Muscle of arm (tissue), 14 donors: Measurements from ENCODE around the gene PCTP. TPM values are rescaled to one million over a fixed set of nuclear protein-coding genes. Genes with fewer than 3 reads are reported as not detected.
A peak's percentile ranks its signal among the peaks of the same experiment; 100 is the strongest.

ENCODE experiments used
- DNase-seq: peaks from one replicate; pipeline ENCODE4 v3.0.0-alpha.2; 2013
- long read RNA-seq, 11 donors: transcript quantifications; one replicate each; lab custom pipeline, GENCODE V29; 2026
- polyA plus RNA-seq, 12 donors: library from polyadenylated mRNA; unstranded; fragments of 120-200 nt; gene quantifications; one replicate each; pipeline ENCODE4 v1.2.1, GENCODE V29; 2013; ENCODE audit not compliant: insufficient read length in 12 of 12

Gene PCTP
- 10 to 100 TPM in 10 of 12 donors, 1 to 10 TPM in 1, not detected in 1; 9.2 to 14.5 (median 12.5) TPM for polyA plus RNA-seq
- long read RNA-seq, donor 1, transcript PCTP-201 (6 exons, 2,044 nt), result major isoform, 6 of 8 reads
- long read RNA-seq, donor 1, partial matches to known transcripts, result 0 of 8 reads
- long read RNA-seq, donor 1, other reads (novel, unspliced or antisense), result 0 of 8 reads
- long read RNA-seq, donor 2, transcript PCTP-201 (6 exons, 2,044 nt), result major isoform, 5 of 5 reads
- long read RNA-seq, donor 2, partial matches to known transcripts, result 0 of 5 reads
- long read RNA-seq, donor 2, other reads (novel, unspliced or antisense), result 0 of 5 reads
- long read RNA-seq, donor 3, partial matches to known transcripts, result 0 of 1 reads
- long read RNA-seq, donor 3, other reads (novel, unspliced or antisense), result 0 of 1 reads
- long read RNA-seq, donor 4, partial matches to known transcripts, result 0 of 2 reads
- long read RNA-seq, donor 4, other reads (novel, unspliced or antisense), result 0 of 2 reads
- long read RNA-seq, donor 5, partial matches to known transcripts, result 0 of 3 reads
- long read RNA-seq, donor 5, other reads (novel, unspliced or antisense), result 0 of 3 reads
- long read RNA-seq, donor 6, partial matches to known transcripts, result 0 of 4 reads
- long read RNA-seq, donor 6, other reads (novel, unspliced or antisense), result 0 of 4 reads
- long read RNA-seq, donor 7, result 0 reads
- long read RNA-seq, donor 8, partial matches to known transcripts, result 0 of 4 reads
- long read RNA-seq, donor 8, other reads (novel, unspliced or antisense), result 0 of 4 reads
- long read RNA-seq, donor 9, result 0 reads
- long read RNA-seq, donor 10, partial matches to known transcripts, result 0 of 5 reads
- long read RNA-seq, donor 10, other reads (novel, unspliced or antisense), result 0 of 5 reads
- long read RNA-seq, donor 11, partial matches to known transcripts, result 0 of 2 reads
- long read RNA-seq, donor 11, other reads (novel, unspliced or antisense), result 0 of 2 reads

GRCh38 chr17:55750750-55751657 lies at the start of gene PCTP:
Gene PCTP (plus strand): TSS chr17:55751051. CDS start chr17:55751104, 53 bp downstream.
- peak; percentile 84 for DNase-seq

DNA sequence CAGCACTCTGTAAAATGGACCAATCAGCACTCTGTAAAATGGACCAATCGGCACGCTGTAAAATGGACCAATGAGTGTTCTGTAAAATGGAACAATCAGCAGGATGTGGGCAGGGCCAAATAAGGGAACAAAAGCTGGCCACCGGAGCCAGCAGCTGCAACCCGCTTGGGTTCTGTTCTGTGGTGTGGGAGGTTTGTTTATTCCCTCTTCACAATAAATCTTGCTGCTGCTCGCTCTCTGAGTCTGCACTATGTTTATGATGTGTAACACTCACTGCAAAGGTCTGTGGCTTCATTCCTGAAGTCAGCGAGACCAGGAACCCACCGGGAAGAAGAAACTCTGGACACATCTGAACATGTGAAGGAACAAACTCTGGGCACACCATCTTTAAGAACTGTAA lies 48.7 kb upstream of the PCTP start:
- no peak for DNase-seq

GRCh38 chr17:55704401-55704800 lies 46.5 kb upstream of the PCTP start:
- DNase-seq, result no peak

- DNase-seq, result no peak
Observed at GRCh38 chr17:55705847-55706246, 45.0 kb upstream of the PCTP start.

DNA sequence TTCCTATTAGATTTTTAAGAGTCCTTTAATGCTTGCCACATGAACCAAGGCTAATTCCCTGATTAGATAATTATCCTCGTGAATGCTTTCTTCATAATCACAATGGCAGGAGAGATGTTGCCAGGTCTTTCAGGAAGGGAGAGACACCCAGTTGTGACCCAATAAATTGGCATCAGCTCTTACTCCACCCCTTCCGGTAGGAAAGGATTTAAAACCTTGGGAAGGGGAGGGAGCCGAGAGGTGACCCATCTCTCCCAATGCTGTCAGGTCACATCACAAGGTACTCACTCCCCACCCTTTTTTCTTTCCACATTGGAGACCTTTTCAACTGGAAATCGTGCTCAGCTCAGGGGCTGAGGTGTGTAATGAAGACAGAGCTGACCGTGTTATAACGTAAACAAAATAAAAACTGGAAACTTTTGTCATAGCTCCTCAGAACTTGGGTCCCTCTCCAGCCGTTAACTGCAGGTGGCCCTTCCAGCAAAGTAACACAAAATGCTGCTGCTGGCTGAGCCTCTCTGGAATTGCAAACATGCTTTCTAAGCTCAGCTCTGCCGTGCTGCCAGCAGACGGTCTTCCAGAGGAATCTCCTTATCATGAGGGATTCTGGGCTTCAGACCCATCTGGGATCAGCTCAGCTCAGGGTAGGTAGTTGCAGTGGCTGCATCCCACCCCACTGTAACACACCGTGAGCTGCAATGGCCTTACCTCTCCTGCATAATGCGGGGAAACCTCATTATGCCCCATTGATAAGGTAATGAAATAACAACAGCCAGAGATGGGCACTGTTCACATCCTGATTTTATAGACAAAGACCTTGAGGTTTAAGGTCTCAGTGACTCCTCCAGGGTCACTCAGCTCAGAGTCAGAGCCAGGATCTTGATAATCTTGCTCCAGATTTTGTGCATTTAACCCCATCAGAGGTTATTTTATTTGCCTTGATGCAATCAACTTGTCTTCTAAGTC lies 43.8 kb upstream of the PCTP start:
- DNase-seq, result no peak

DNA sequence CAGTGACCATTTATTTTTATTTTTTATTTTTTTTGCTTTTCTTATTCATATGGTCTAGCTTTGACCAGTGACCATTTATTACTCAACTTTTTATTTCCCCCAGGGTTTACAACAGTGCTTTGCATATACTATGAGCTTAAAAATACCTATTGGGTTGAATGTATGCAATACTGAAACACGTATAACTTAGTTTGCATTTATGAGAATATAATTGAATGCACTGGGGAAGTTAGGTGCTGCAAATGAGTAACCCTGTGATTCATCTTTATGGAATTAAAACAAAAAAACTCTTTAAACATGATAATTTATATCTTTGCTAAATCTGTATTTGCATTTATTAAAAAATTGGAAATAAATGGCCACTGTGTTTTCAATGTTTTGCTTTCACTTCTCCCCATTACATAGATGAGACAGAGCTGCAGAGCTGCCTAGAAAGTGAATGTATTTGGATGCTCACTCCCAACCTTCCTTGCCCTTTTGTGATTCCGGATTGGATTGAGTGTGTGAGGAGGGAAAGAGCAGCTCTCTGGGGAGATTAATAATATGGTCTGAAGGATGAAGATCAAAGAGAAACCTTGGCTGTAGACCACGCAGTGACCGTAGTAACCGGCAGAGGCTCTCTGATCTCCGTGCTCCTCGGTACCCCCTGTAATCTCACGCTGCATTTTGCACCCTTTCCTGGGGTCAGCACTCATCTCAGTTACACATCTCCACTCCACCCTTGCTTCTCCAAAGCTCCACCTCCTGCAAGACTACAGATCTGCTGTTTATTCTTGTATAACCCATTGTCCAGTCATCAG lies 42.5 kb upstream of the PCTP start:
- no peak for DNase-seq

DNA sequence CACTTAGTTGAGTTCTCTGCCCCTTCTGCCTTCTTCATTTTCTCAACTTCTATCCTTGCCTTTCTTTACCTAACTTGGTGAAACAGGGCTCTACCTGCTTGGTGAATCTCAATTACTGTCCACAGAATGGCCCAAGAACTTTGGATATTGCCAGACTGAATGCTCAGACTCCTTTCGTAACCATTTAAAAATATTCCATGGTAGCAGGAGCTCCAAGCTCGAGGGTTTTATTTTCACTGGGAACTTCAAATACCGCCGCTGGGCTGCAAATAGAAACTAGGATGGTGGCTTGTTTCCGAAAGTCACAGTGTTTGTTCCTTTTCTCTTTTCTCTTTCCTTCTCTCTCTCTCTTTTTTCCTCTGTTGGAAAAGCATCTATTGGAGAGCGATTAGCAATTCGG lies 41.4 kb upstream of the PCTP start:
- DNase-seq, result no peak

- DNase-seq, result no peak
Observed at GRCh38 chr17:55709984-55710383, 40.9 kb upstream of the PCTP start.

DNA sequence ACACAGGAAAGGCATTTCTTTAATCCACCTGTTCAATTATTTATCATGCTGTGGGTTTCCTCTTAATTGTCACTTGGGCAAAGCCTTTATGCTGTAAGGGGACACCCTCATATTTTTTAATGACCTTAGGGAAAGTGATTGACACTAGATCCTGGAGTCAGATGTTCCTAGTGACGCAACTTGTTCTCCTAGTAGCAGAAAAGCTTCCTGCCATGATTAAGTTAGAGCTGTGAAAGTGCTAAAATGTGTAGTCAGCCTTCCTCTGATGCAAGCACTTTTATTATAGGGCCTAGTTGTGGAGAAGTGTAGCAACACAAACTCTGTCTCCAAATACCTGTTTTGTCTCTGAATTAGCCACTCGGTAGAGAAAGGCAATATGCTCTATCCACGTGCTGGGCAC lies 40.4 kb upstream of the PCTP start:
- DNase-seq, result no peak

DNA sequence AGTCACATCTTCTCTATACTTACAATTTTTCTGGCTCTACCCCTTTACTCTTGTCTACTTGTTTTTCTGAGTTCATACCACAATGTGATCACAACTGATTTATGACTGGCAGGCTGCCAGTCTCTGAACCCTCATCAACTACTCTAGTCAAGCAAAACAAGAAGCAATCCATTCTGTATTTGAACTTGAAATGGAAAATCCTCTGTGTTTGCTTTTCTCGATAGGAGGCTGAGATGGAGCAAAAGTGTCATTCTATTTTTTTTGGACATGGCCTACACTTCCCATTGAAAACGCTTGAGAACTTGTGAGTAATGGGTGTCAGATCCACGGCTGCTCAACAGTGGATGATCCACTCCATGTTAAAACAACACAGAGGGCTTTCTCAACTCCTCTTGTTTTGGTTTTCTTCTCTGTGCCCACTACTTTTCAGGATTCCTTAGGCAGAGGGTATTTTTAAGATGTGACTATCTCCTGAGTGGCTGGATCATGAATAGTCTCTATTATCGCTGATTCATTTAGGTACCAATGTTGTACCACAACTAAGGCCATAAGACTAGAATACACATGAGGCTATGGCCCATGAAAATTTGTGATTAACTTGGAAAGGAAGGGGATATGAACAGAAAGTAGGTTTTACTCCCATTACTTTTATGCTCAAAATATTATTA lies 39.9 kb upstream of the PCTP start:
- no peak for DNase-seq

- no peak for DNase-seq
Observed at GRCh38 chr17:55717432-55717831, 33.4 kb upstream of the PCTP start.

GRCh38 chr17:55717898-55718735 lies 32.7 kb upstream of the PCTP start:
- DNase-seq, result peak; percentile 76

DNA sequence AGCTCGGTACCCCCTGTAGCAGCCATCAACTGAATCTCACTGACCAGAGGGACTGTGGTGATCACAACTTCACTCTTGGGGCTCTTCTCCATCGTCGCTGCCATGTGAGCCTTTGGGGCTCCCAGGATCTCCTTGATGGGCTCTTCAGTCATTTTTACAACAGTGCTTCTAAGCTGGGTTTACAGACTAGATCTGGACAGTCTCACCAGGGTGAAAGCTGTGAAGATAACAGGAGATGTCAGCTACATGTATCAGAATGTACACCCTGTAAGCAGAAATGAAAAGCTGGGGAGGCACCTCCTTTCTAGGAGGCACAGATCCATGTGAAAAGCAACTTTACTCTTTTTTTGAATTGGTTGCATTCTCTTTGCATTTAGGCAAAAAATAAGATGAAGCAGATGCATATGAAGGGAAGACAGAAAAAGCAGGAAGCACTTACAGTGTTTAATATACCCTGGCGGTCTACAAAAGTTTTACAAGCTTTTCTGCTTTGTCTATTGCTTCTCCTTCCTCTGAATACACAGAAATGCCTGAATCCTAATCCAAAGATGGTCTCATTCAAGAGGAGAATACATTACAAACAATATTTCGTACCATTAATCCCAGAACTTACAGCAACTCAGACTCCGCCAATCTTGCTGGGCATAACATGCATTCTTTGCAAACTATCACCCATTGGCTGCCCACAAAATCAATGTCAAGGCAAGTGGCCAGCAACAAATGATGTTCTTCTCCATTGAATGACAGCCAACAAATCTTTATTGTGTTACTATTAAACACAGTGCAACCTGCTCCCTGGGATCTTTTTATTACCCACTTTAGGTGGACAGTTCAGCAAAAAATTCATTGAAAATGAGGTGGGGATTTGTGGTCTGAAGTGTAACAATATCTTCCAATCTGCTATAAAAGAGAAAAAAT lies 29.7 kb upstream of the PCTP start:
- DNase-seq, result no peak

DNA sequence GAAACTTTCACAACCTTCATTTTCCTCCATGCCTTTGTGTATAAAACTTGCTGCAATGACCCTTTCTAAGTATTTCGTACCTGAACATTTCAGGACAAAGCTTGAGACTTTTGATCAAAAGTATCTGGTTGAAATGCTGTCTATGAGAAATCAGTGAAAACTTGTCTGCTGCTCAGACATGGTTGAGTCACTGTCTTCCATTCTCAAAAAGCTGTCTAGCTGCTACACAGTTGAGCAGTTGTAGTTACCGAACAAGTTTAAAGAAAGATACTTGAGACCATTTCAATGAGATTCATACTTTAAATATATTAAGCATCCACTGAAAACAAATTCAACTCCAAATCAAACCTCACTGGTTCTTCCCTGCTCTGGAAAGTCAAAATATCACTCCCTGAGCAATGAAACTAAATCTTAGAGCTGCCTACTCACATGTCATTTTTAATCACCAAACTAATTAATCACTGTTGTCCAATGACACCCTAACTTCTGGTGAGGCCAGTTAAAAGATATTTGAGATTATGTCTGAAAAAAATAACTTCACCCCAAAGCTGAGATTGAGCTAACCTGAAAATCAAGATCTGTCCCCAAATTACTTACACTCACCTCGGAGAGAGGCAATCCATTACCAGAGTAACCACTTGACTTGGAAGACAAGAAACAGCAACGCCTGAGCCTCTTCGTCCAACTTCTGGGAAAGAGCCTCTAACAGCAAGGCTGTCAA lies 28.7 kb upstream of the PCTP start:
- DNase-seq, result no peak

- DNase-seq, result peak; percentile 82
Observed at GRCh38 chr17:55722742-55723487, 27.9 kb upstream of the PCTP start, which contains the start of gene TMEM100. Gene TMEM100 (minus strand): TSS chr17:55722864. CDS start chr17:55721070, 1,794 bp downstream.
